HG02981 (cell line): Measurements from ENCODE around the gene NEK4.
A peak's percentile ranks its signal among the peaks of the same experiment; 100 is the strongest.

Experiments
- ATAC-seq: cut with Tn5 transposase; IDR thresholded peaks from one replicate; pipeline ENCODE4 v1.9.1; 2021; ENCODE audit warnings: mild to moderate bottlenecking, moderate library complexity; ENCODE audit not compliant: unreplicated experiment

Gene NEK4

GRCh38 chr3:52770496-52771333, at the start of gene NEK4:
NEK4 (minus strand) TSS chr3:52770940; CDS start chr3:52770746, 194 bp downstream.
- ATAC-seq: peak; percentile 93

GRCh38 chr3:52819936-52820335, 49.2 kb upstream of the NEK4 start:
- no peak for ATAC-seq

GRCh38 chr3:52817860-52818259, 47.1 kb upstream of the NEK4 start:
- ATAC-seq: no peak

- no peak for ATAC-seq
Observed at GRCh38 chr3:52817221-52817620, 46.5 kb upstream of the NEK4 start.

GRCh38 chr3:52816654-52817053, 45.9 kb upstream of the NEK4 start:
- no peak for ATAC-seq

GRCh38 chr3:52816199-52816598, 45.5 kb upstream of the NEK4 start:
- ATAC-seq: no peak

GRCh38 chr3:52813810-52814209, 43.1 kb upstream of the NEK4 start:
- no peak for ATAC-seq

GRCh38 chr3:52811452-52812011, 40.8 kb upstream of the NEK4 start:
- ATAC-seq: no peak

GRCh38 chr3:52810923-52811322, 40.2 kb upstream of the NEK4 start:
- ATAC-seq: no peak

- ATAC-seq: no peak
Observed at GRCh38 chr3:52809662-52810377, 39.1 kb upstream of the NEK4 start.

- no peak for ATAC-seq
Observed at GRCh38 chr3:52809149-52809548, 38.4 kb upstream of the NEK4 start.

GRCh38 chr3:52805270-52806039, 34.7 kb upstream of the NEK4 start:
- ATAC-seq: no peak

- no peak for ATAC-seq
Observed at GRCh38 chr3:52801839-52802238, 31.1 kb upstream of the NEK4 start.

- no peak for ATAC-seq
Observed at GRCh38 chr3:52800079-52800478, 29.3 kb upstream of the NEK4 start.

GRCh38 chr3:52798978-52799476, 28.3 kb upstream of the NEK4 start:
- ATAC-seq: no peak

GRCh38 chr3:52798376-52798977, 27.7 kb upstream of the NEK4 start:
- no peak for ATAC-seq

GRCh38 chr3:52796411-52796810, 25.7 kb upstream of the NEK4 start:
- ATAC-seq: no peak

- no peak for ATAC-seq
Observed at GRCh38 chr3:52795298-52795900, 24.7 kb upstream of the NEK4 start.

GRCh38 chr3:52794612-52795099, 23.9 kb upstream of the NEK4 start, which contains the start of gene ITIH3:
ITIH3 (plus strand) TSS chr3:52794796; CDS start chr3:52794804, 8 bp downstream.
- ATAC-seq: no peak
